GM18517 (cell line): ENCODE results near the gene MFSD1.
"Not testable (repeated sequence)": the region's sequence is repeated elsewhere in the genome, so short reads cannot be mapped to it uniquely, and the experiment has no call there.

Experiments
- ATAC-seq: cut with Tn5 transposase; IDR thresholded peaks from one replicate; pipeline ENCODE4 v1.9.1; 2021; ENCODE audit warnings: mild to moderate bottlenecking, moderate library complexity; ENCODE audit not compliant: unreplicated experiment

The MFSD1 gene

GRCh38 chr3:158775426-158776410 is 26.1 kb upstream of the MFSD1 start:
- peak; percentile 62 for ATAC-seq

- ATAC-seq: no peak
Measured at GRCh38 chr3:158776531-158776930, 25.3 kb upstream of the MFSD1 start.

GRCh38 chr3:158777161-158777873 is 24.5 kb upstream of the MFSD1 start:
- ATAC-seq: no peak

GRCh38 chr3:158780766-158781165 is 21.1 kb upstream of the MFSD1 start:
- no peak for ATAC-seq

- no peak for ATAC-seq
Measured at GRCh38 chr3:158781191-158781590, 20.7 kb upstream of the MFSD1 start.

- ATAC-seq: no peak
Measured at GRCh38 chr3:158781849-158782248, 20.0 kb upstream of the MFSD1 start.

GRCh38 chr3:158782283-158782989 is 19.4 kb upstream of the MFSD1 start:
- no peak for ATAC-seq

GRCh38 chr3:158783051-158783450 is 18.8 kb upstream of the MFSD1 start:
- ATAC-seq: no peak

GRCh38 chr3:158785972-158786371 is 15.9 kb upstream of the MFSD1 start:
- ATAC-seq: no peak

GRCh38 chr3:158788446-158788845 is 13.4 kb upstream of the MFSD1 start:
- no peak for ATAC-seq

GRCh38 chr3:158789592-158789991 is 12.3 kb upstream of the MFSD1 start:
- ATAC-seq: no peak

GRCh38 chr3:158790901-158791589 is 10.8 kb upstream of the MFSD1 start:
- ATAC-seq: peak; percentile 77

GRCh38 chr3:158791590-158791920 is 10.3 kb upstream of the MFSD1 start:
- not testable (repeated sequence) for ATAC-seq

- ATAC-seq: no peak
Measured at GRCh38 chr3:158792709-158793108, 9.1 kb upstream of the MFSD1 start.

GRCh38 chr3:158794206-158794605 is 7.6 kb upstream of the MFSD1 start:
- ATAC-seq: no peak

- ATAC-seq: peak; percentile 53
Measured at GRCh38 chr3:158794936-158795518, 6.8 kb upstream of the MFSD1 start.

- no peak for ATAC-seq
Measured at GRCh38 chr3:158801201-158801600, 653 bp upstream of the MFSD1 start.

GRCh38 chr3:158802409-158803268 is 785 bp downstream of the MFSD1 start:
- ATAC-seq: peak; percentile 27

- no peak for ATAC-seq
Measured at GRCh38 chr3:158804441-158804840, 2.6 kb downstream of the MFSD1 start.

- ATAC-seq: no peak
Measured at GRCh38 chr3:158808697-158809096, 6.8 kb downstream of the MFSD1 start.
